Left lung (tissue), 10 donors: ENCODE measurements around the gene MTMR12. TPM values are rescaled to one million over a fixed set of nuclear protein-coding genes. Genes with fewer than 3 reads are reported as not detected.
A peak's percentile ranks its signal among the peaks of the same experiment; 100 is the strongest.
"Not testable (repeated sequence)": the region's sequence is repeated elsewhere in the genome, so short reads cannot be mapped to it uniquely, and the experiment has no call there.

Experiments
- ATAC-seq: fragments of 200-7000 bp; cut with Tn5 transposase; one replicate; pipeline ENCODE4 v1.9.1; 2020; ENCODE audit warnings: moderate library complexity
- DNase-seq, 4 donors: peaks; one replicate each; pipeline ENCODE4 v3.0.0-alpha.2; 2013 to 2020
- H3K27ac ChIP-seq, 2 donors: fragments of 200-600 bp; sonication (generic) in 1 of 2; one replicate each; pipeline versions ENCODE4 v1.5.0 to v1.8.0; 2020 to 2021
- H3K27me3 ChIP-seq, 2 donors: fragments of 200-600 bp; sonication (generic) in 1 of 2; one replicate each; pipeline versions ENCODE4 v1.5.0 to v1.8.0; 2020 to 2021
- H3K36me3 ChIP-seq, 2 donors: fragments of 200-600 bp; sonication (generic) in 1 of 2; one replicate each; pipeline versions ENCODE4 v1.5.0 to v1.8.0; 2020 to 2021
- H3K4me1 ChIP-seq, 2 donors: fragments of 200-600 bp; one replicate each; pipeline ENCODE4 v1.8.0; 2021
- H3K4me3 ChIP-seq, 2 donors: fragments of 200-600 bp; sonication (generic) in 1 of 2; one replicate each; pipeline versions ENCODE4 v1.5.0 to v1.8.0; 2020 to 2021; ENCODE audit warnings: mild to moderate bottlenecking in 1 of 2
- H3K9me3 ChIP-seq, 2 donors: fragments of 200-600 bp; sonication (generic) in 1 of 2; one replicate each; pipeline versions ENCODE4 v1.5.0 to v1.8.0; 2020 to 2021
- CTCF ChIP-seq, 2 donors: fragments of 200-600 bp; sonication (generic) in 1 of 2; IDR thresholded peaks; one replicate each; pipeline versions ENCODE4 v1.5.0 to v1.8.0; 2021; ENCODE audit warnings: antibody characterized with exemption in 2 of 2
- intact Hi-C, 2 donors: fragments of 100-400 bp; cut with DNase I; formaldehyde crosslinking; loops; one replicate each; pipeline versions ENCODE4 v1.11.2 to v1.14.2; 2022
- polyA plus RNA-seq, 6 donors: library from polyadenylated mRNA; unstranded; fragments of 120-200 nt; gene quantifications; one replicate each; pipeline ENCODE4 v1.2.1, GENCODE V29; 2013; ENCODE audit not compliant: insufficient read length in 6 of 6
- total RNA-seq, 2 donors: library from RNA; stranded (reverse); fragmentation: NEBNext Ultra II Directional; extraction: Animal tissue kit (Norgen Biotek cat#: 25700); gene quantifications; one replicate each; pipeline ENCODE4 v1.2.1, GENCODE V29; 2021
- donor health status: DM: no; HTN: yes; CAD: no.
- donor health status: DM: no; HTN: no; CAD: no.

Gene MTMR12
- total and polyA plus RNA-seq, 8 donors, result 27.9 to 39.0 (median 34.4) TPM

GRCh38 chr5:32222723-32223470, 89.8 kb downstream of the MTMR12 start:
- Histone ChIP-seq H3K9me3 (no peaks in the 10 kb centered on the region), H3K27ac (no peak overlapping the region), H3K36me3 (no peaks in the 10 kb centered on the region), H3K4me1 (peaks cover 0 to 8% of the 10 kb centered on the region in 2 donors), H3K4me3 (no peak overlapping the region), H3K27me3 (no peaks in the 10 kb centered on the region)
- ATAC-seq (peak; percentile 61), DNase-seq (no peak)
- TF ChIP-seq CTCF (IDR thresholded peaks at IDR 0.05), result no peak
- intact Hi-C loops, result no loop called here

- intact Hi-C loops, result no loop called here
- DNase-seq (no peak), ATAC-seq (peak; percentile 29)
- Histone ChIP-seq H3K27me3 (no peaks in the 10 kb centered on the region), H3K4me1 (peaks cover 0 to 5% of the 10 kb centered on the region in 2 donors), H3K4me3 (no peak overlapping the region), H3K9me3 (no peaks in the 10 kb centered on the region), H3K36me3 (no peaks in the 10 kb centered on the region), H3K27ac (no peak overlapping the region)
- TF ChIP-seq CTCF (IDR thresholded peaks at IDR 0.05), result no peak
Measured at GRCh38 chr5:32217886-32218396, 94.8 kb downstream of the MTMR12 start.

- H3K36me3 ChIP-seq, H3K9me3 ChIP-seq, H3K4me3 ChIP-seq, intact Hi-C loops, H3K27me3 ChIP-seq, H3K27ac ChIP-seq, DNase-seq, ATAC-seq: not testable (repeated sequence)
- H3K4me1 ChIP-seq, result peaks cover 0 to 22% of the 10 kb centered on the region in 2 donors
Measured at GRCh38 chr5:32214344-32214743, 98.4 kb downstream of the MTMR12 start.

GRCh38 chr5:32210151-32210550, 102.6 kb downstream of the MTMR12 start:
- no peak for DNase-seq
- ATAC-seq, result no peak
- Histone ChIP-seq H3K4me3 (no peak overlapping the region), H3K27me3 (no peaks in the 10 kb centered on the region), H3K9me3 (no peaks in the 10 kb centered on the region), H3K4me1 (peaks cover 0 to 17% of the 10 kb centered on the region in 2 donors), H3K27ac (no peak overlapping the region), H3K36me3 (no peaks in the 10 kb centered on the region)
- intact Hi-C loops, result no loop called here
- no peak for TF ChIP-seq CTCF (IDR thresholded peaks at IDR 0.05)

GRCh38 chr5:32208837-32209236, 103.9 kb downstream of the MTMR12 start:
- H3K27me3 ChIP-seq, intact Hi-C loops, H3K9me3 ChIP-seq, ATAC-seq, H3K27ac ChIP-seq, DNase-seq, H3K36me3 ChIP-seq, H3K4me3 ChIP-seq: not testable (repeated sequence)
- peaks cover 0 to 17% of the 10 kb centered on the region in 2 donors for H3K4me1 ChIP-seq

GRCh38 chr5:32207355-32207634, 105.4 kb downstream of the MTMR12 start:
- Histone ChIP-seq H3K27me3 (no peaks in the 10 kb centered on the region), H3K4me3 (no peak overlapping the region), H3K9me3 (no peaks in the 10 kb centered on the region), H3K4me1 (peaks cover 0 to 30% of the 10 kb centered on the region in 2 donors), H3K36me3 (no peaks in the 10 kb centered on the region), H3K27ac (peak overlapping the region in 1 of 2 donors; percentile 37)
- DNase-seq (no peak), ATAC-seq (no peak)
- intact Hi-C loops, result no loop called here
- TF ChIP-seq CTCF (IDR thresholded peaks at IDR 0.05), result no peak
